Endothelial cell of umbilical vein (primary cell): ENCODE data around the gene KDM4C. TPM values are rescaled to one million over a fixed set of nuclear protein-coding genes. Genes with fewer than 3 reads are reported as not detected.

Source experiments
- BruUV-seq: library from RNA; stranded (reverse); fragments of 400-500 nt; replicated peaks from 2 replicates; lab custom pipeline; 2021; lab: Mats Ljungman, UMichigan
- CTCF ChIA-PET: fragments of 300-600, 350-600 bp; sonication (Branson Sonifier 250); formaldehyde crosslinking; loops from one replicate; lab custom pipeline; 2021; ENCODE audit warnings: antibody characterized with exemption, inconsistent platforms; lab: Charles Lee
- POLR2A ChIA-PET: fragments of 300-600, 350-600 bp; sonication (Branson Sonifier 250); formaldehyde crosslinking; loops from one replicate; lab custom pipeline; 2021; ENCODE audit warnings: antibody characterized with exemption, inconsistent platforms; lab: Charles Lee
- DNase-seq: peaks from one replicate; pipeline ENCODE4 v3.0.0-alpha.2; 2011; ENCODE audit warnings: low read depth, low spot score
- FAIRE-seq: peaks from 2 replicates; lab custom pipeline; 2011; peaks lifted over from hg19 to GRCh38; lab: Jason Lieb, UNC
- H2AFZ ChIP-seq: 2 replicates; pipeline ENCODE4 v1.6.0; 2012; ENCODE audit warnings: low read depth, low read length, control low read depth, inconsistent platforms
- H3K27ac ChIP-seq: 2 replicates; pipeline ENCODE4 v1.5.1; 2011; ENCODE audit warnings: low read depth, mild to moderate bottlenecking, control low read depth, low read length, moderate library complexity; ENCODE audit not compliant: insufficient read depth
- H3K27me3 ChIP-seq, 2 experiments: 2 replicates each; pipeline versions ENCODE4 v1.6.0 to v1.6.1; 2011; ENCODE audit warnings: low read length in 2 of 2, mixed read lengths in 1 of 2; ENCODE audit not compliant: control insufficient read depth in 2 of 2, insufficient read depth in 2 of 2
- H3K36me3 ChIP-seq, 2 experiments: 2 replicates in 1 of 2; 3 replicates in 1 of 2; pipeline ENCODE4 v1.5.1; 2011; ENCODE audit warnings: low read length in 2 of 2, mild to moderate bottlenecking in 1 of 2, moderate library complexity in 1 of 2; ENCODE audit not compliant: control insufficient read depth in 2 of 2, insufficient read depth in 2 of 2; ENCODE audit errors: extremely low read depth in 1 of 2
- H3K4me1 ChIP-seq: 3 replicates; pipeline ENCODE4 v1.5.1; 2011; ENCODE audit warnings: mild to moderate bottlenecking, low read length; ENCODE audit not compliant: control insufficient read depth, insufficient read depth; ENCODE audit errors: extremely low read depth
- H3K4me2 ChIP-seq: 2 replicates; pipeline ENCODE4 v1.6.1; 2011; ENCODE audit warnings: low read length, control low read depth, mixed read lengths; ENCODE audit not compliant: insufficient read depth
- H3K4me3 ChIP-seq, 3 experiments: fragments of 200-600 bp in 1 of 3; sonication (generic), shearing (Covaris generic) in 1 of 3; replicated peaks in 1 of 3; 2 replicates each; pipeline ENCODE4 v1.5.1; 2011 to 2016; ENCODE audit warnings: control low read depth in 3 of 3, low read length in 3 of 3, mild to moderate bottlenecking in 2 of 3, inconsistent platforms in 1 of 3, low read depth in 1 of 3, moderate library complexity in 1 of 3; ENCODE audit not compliant: insufficient read depth in 1 of 3
- H3K79me2 ChIP-seq: 2 replicates; pipeline ENCODE4 v1.6.0; 2012; ENCODE audit warnings: low read length, inconsistent platforms; ENCODE audit not compliant: control insufficient read depth, insufficient read depth
- H3K9ac ChIP-seq: replicated peaks from 2 replicates; pipeline ENCODE3; 2011; ENCODE audit warnings: low read length, control low read depth; ENCODE audit not compliant: insufficient read depth; ENCODE audit errors: extremely low read depth
- H3K9me1 ChIP-seq: replicated peaks from 3 replicates; pipeline ENCODE4 v1.6.0; 2011; ENCODE audit warnings: mild to moderate bottlenecking, low read length; ENCODE audit not compliant: control insufficient read depth, insufficient read depth; ENCODE audit errors: extremely low read depth
- H3K9me3 ChIP-seq: replicated peaks from 2 replicates; pipeline ENCODE4 v1.5.1; 2012; ENCODE audit warnings: low read length, inconsistent platforms; ENCODE audit not compliant: control insufficient read depth, insufficient read depth
- H4K20me1 ChIP-seq: replicated peaks from 2 replicates; pipeline ENCODE3; 2011; ENCODE audit warnings: mild to moderate bottlenecking, low read length; ENCODE audit not compliant: control insufficient read depth, insufficient read depth; ENCODE audit errors: extremely low read depth
- CTCF ChIP-seq, 2 donors: IDR thresholded peaks; 1 replicate in 1 of 2; 2 replicates in 1 of 2; pipeline ENCODE4 v1.5.1; 2011; ENCODE audit warnings: low read length in 2 of 2, mild to moderate bottlenecking in 2 of 2, moderate library complexity in 2 of 2, control low read depth in 1 of 2, inconsistent platforms in 1 of 2, low read depth in 1 of 2; ENCODE audit not compliant: insufficient read depth in 1 of 2; ENCODE audit errors: extremely low read depth in 1 of 2
- EZH2 ChIP-seq: IDR thresholded peaks from 2 replicates; pipeline ENCODE4 v1.6.1; 2012; ENCODE audit warnings: borderline replicate concordance, low read depth, mild to moderate bottlenecking, moderate library complexity, low read length, inconsistent platforms; ENCODE audit not compliant: severe bottlenecking
- FOS ChIP-seq: IDR thresholded peaks from 2 replicates; pipeline ENCODE4 v1.6.1; 2011; ENCODE audit warnings: mild to moderate bottlenecking, low read length, moderate library complexity, borderline replicate concordance; ENCODE audit not compliant: insufficient read depth
- GATA2 ChIP-seq: IDR thresholded peaks from 2 replicates; pipeline ENCODE4 v1.7.0; 2011; ENCODE audit warnings: low read depth, mild to moderate bottlenecking, moderate library complexity, mixed read lengths, low read length; ENCODE audit not compliant: insufficient read length, insufficient read depth
- JUN ChIP-seq: IDR thresholded peaks from 2 replicates; pipeline ENCODE4 v1.6.1; 2011; ENCODE audit warnings: borderline replicate concordance, low read depth; ENCODE audit not compliant: insufficient read length, insufficient read depth
- MAX ChIP-seq: IDR thresholded peaks from 2 replicates; pipeline ENCODE4 v1.6.1; 2011; ENCODE audit not compliant: insufficient read depth, insufficient read length
- MYC ChIP-seq: IDR thresholded peaks from one replicate; pipeline ENCODE4 v1.6.1; 2011; ENCODE audit warnings: mild to moderate bottlenecking, low read depth, low read length
- POLR2A ChIP-seq: IDR thresholded peaks from 2 replicates; pipeline ENCODE4 v1.6.1; 2012; ENCODE audit warnings: low read depth, mild to moderate bottlenecking, control low read depth, low read length
- POLR2AphosphoS5 ChIP-seq: IDR thresholded peaks from 2 replicates; pipeline ENCODE4 v1.6.1; 2012; ENCODE audit warnings: low read depth, mild to moderate bottlenecking, control low read depth, low read length, moderate library complexity; ENCODE audit not compliant: insufficient read depth
- dilution Hi-C: fragments of 300-500 bp; cut with MboI; formaldehyde crosslinking; loops from one replicate; pipeline ENCODE4 v1.15.0; 2019; ENCODE audit warnings: low sequenced_read_pairs; ENCODE audit not compliant: extremely low pct_ligation_motif_present
- intact Hi-C: fragments of 100-400 bp; cut with micrococcal nuclease; formaldehyde crosslinking; loops from one replicate; pipeline ENCODE4 v1.10.0; 2022
- polyA plus RNA-seq, 4 experiments: library from polyadenylated mRNA; depleted of rRNA in 3 of 4; stranded (reverse) in 3 of 4; unstranded in 1 of 4; fragments of >200 nt; gene quantifications; 2 replicates each; pipeline versions ENCODE4 v1.2.1 to v1.2.3, GENCODE V29; 2011 to 2012; ENCODE audit warnings: missing spikeins in 1 of 4
- total RNA-seq: library from RNA; stranded (reverse); gene quantifications from 2 replicates; pipeline ENCODE4 v1.2.3, GENCODE V29; 2021

Gene KDM4C
- total and polyA plus RNA-seq, 2 donors (not counting 3 experiments of a cell fraction or from before 2014, with no cell fraction given), result 5.4 to 15.0 TPM

- ChIA-PET CTCF (interaction anchor here (1.1 kb wide), 1 partner anchor 41 kb away, joined by 3 read pairs; no protein-coding TSS in a partner anchor), POLR2A (no interaction called here)
- peak overlapping the region; percentile 9 for H3K27ac ChIP-seq
Measured at GRCh38 chr9:7011395-7012067, 253.8 kb downstream of the KDM4C start.

GRCh38 chr9:7027996-7028395 is 270.2 kb downstream of the KDM4C start:
- H4K20me1 ChIP-seq, result no peaks in the 10 kb centered on the region
- H3K9me1 ChIP-seq, result no peaks in the 10 kb centered on the region
- BruUV-seq, result no TSS peak
- no peaks in the 10 kb centered on the region for H3K27me3 ChIP-seq
- H3K9me3 ChIP-seq, result no peaks in the 10 kb centered on the region
- dilution Hi-C loops (no loop called here), intact Hi-C loops (no loop called here)
- H3K4me3 ChIP-seq, result no peak overlapping the region
- no peak overlapping the region for H3K9ac ChIP-seq
- H3K4me2 ChIP-seq, result no peak overlapping the region
- FAIRE-seq (no peak), DNase-seq (no peak)
- no peaks in the 10 kb centered on the region for H3K36me3 ChIP-seq
- no peak for TF ChIP-seq POLR2A
- TF ChIP-seq FOS, result no peak
- TF ChIP-seq JUN, result no peak
- no peak for TF ChIP-seq POLR2AphosphoS5
- no peak for TF ChIP-seq MAX
- TF ChIP-seq GATA2, result no peak
- no peak for TF ChIP-seq CTCF (IDR thresholded peaks at IDR 0.05; ENCODE audit: extremely low read depth in 1 of 2, insufficient read depth in 1 of 2, low read depth in 1 of 2, low read length in 2 of 2)
- TF ChIP-seq MYC, result no peak
- no peak for TF ChIP-seq EZH2
- H3K4me1 ChIP-seq, result no peaks in the 10 kb centered on the region
- POLR2A ChIA-PET, result no interaction called here
- no peak overlapping the region for H3K27ac ChIP-seq
- no peak overlapping the region for H2AFZ ChIP-seq
- H3K79me2 ChIP-seq, result no peaks in the 10 kb centered on the region
- CTCF ChIA-PET, result no interaction called here

More at GRCh38 chr9:7011395-7012067, 253.8 kb downstream of the KDM4C start:
- Histone ChIP-seq H3K9me1 (no peaks in the 10 kb centered on the region), H3K4me3 (no peak overlapping the region), H3K9me3 (no peaks in the 10 kb centered on the region), H3K79me2 (no peaks in the 10 kb centered on the region), H3K4me2 (peak overlapping the region; percentile 42), H2AFZ (peak overlapping the region; percentile 17), H3K27me3 (no peaks in the 10 kb centered on the region), H3K36me3 (peaks cover 0 to 4% of the 10 kb centered on the region in 2 experiments), H3K4me1 (peaks cover 7% of the 10 kb centered on the region), H3K9ac (no peak overlapping the region), H4K20me1 (no peaks in the 10 kb centered on the region)
- TF ChIP-seq MAX (no peak), JUN (no peak), POLR2A (no peak), EZH2 (no peak), POLR2AphosphoS5 (no peak), GATA2 (no peak)
- intact Hi-C loops, result no loop called here
- FAIRE-seq (peak; percentile 70), DNase-seq (peak; percentile 63)
- dilution Hi-C loops, result no loop called here
- no TSS peak for BruUV-seq
